Neuron (in vitro differentiated cells): ENCODE measurements around the gene ETV3L.

Experiments used
- H2AFZ ChIP-seq: one replicate; pipeline ENCODE4 v1.6.1; 2013; ENCODE audit warnings: low read depth, mild to moderate bottlenecking, inconsistent platforms, low read length, moderate library complexity
- H3K27me3 ChIP-seq: one replicate; pipeline ENCODE4 v1.6.1; 2013; ENCODE audit warnings: low read length; ENCODE audit not compliant: insufficient read depth
- H3K36me3 ChIP-seq: one replicate; pipeline ENCODE4 v1.6.1; 2013; ENCODE audit warnings: low read length; ENCODE audit not compliant: insufficient read depth
- H3K4me1 ChIP-seq: one replicate; pipeline ENCODE4 v1.6.1; 2013; ENCODE audit warnings: low read length; ENCODE audit not compliant: insufficient read depth
- H3K4me3 ChIP-seq: 2 replicates; pipeline ENCODE4 v1.5.1; 2013; ENCODE audit warnings: mild to moderate bottlenecking, low read length, moderate library complexity
- H3K9me3 ChIP-seq: one replicate; pipeline ENCODE4 v1.6.1; 2013; ENCODE audit warnings: low read length

ETV3L gene

GRCh38 chr1:157137408-157138219 lies 38.0 kb upstream of the ETV3L start:
- Histone ChIP-seq H3K9me3 (no peaks in the 10 kb centered on the region), H3K4me1 (peaks cover 22% of the 10 kb centered on the region), H3K36me3 (peaks cover 34% of the 10 kb centered on the region), H3K27me3 (no peaks in the 10 kb centered on the region), H3K4me3 (peak overlapping the region; percentile 93), H2AFZ (peak overlapping the region; percentile 57)

GRCh38 chr1:157137046-157137407 lies 37.4 kb upstream of the ETV3L start:
- peaks cover 40% of the 10 kb centered on the region for H3K36me3 ChIP-seq
- H3K4me3 ChIP-seq, result peak overlapping the region; percentile 93
- peaks cover 22% of the 10 kb centered on the region for H3K4me1 ChIP-seq
- no peaks in the 10 kb centered on the region for H3K27me3 ChIP-seq
- no peaks in the 10 kb centered on the region for H3K9me3 ChIP-seq
- no peak overlapping the region for H2AFZ ChIP-seq

GRCh38 chr1:157136133-157136532 lies 36.5 kb upstream of the ETV3L start:
- no peaks in the 10 kb centered on the region for H3K9me3 ChIP-seq
- H2AFZ ChIP-seq, result no peak overlapping the region
- peaks cover 49% of the 10 kb centered on the region for H3K36me3 ChIP-seq
- H3K4me1 ChIP-seq, result peaks cover 22% of the 10 kb centered on the region
- peak overlapping the region; percentile 93 for H3K4me3 ChIP-seq
- H3K27me3 ChIP-seq, result no peaks in the 10 kb centered on the region

GRCh38 chr1:157135646-157136045 lies 36.0 kb upstream of the ETV3L start:
- peaks cover 54% of the 10 kb centered on the region for H3K36me3 ChIP-seq
- H3K4me3 ChIP-seq, result no peak overlapping the region

GRCh38 chr1:157135070-157135469 lies 35.5 kb upstream of the ETV3L start:
- Histone ChIP-seq H3K36me3 (peaks cover 59% of the 10 kb centered on the region), H3K4me1 (peaks cover 22% of the 10 kb centered on the region), H3K27me3 (no peaks in the 10 kb centered on the region), H3K4me3 (no peak overlapping the region), H3K9me3 (no peaks in the 10 kb centered on the region), H2AFZ (no peak overlapping the region)

More at GRCh38 chr1:157135646-157136045, 36.0 kb upstream of the ETV3L start:
- H3K9me3 ChIP-seq, result no peaks in the 10 kb centered on the region
- no peak overlapping the region for H2AFZ ChIP-seq
- no peaks in the 10 kb centered on the region for H3K27me3 ChIP-seq
- peaks cover 22% of the 10 kb centered on the region for H3K4me1 ChIP-seq

GRCh38 chr1:157134442-157134841 lies 34.8 kb upstream of the ETV3L start:
- H3K4me3 ChIP-seq, result no peak overlapping the region
- no peaks in the 10 kb centered on the region for H3K9me3 ChIP-seq
- no peak overlapping the region for H2AFZ ChIP-seq
- H3K36me3 ChIP-seq, result peaks cover 62% of the 10 kb centered on the region
- H3K27me3 ChIP-seq, result no peaks in the 10 kb centered on the region
- peaks cover 22% of the 10 kb centered on the region for H3K4me1 ChIP-seq

- H3K36me3 ChIP-seq, result peaks cover 67% of the 10 kb centered on the region
- H3K4me3 ChIP-seq, result no peak overlapping the region
- H2AFZ ChIP-seq, result no peak overlapping the region
- H3K9me3 ChIP-seq, result no peaks in the 10 kb centered on the region
- H3K4me1 ChIP-seq, result peaks cover 15% of the 10 kb centered on the region
- no peaks in the 10 kb centered on the region for H3K27me3 ChIP-seq
Observed at GRCh38 chr1:157133426-157133825, 33.8 kb upstream of the ETV3L start.

- no peak overlapping the region for H3K4me3 ChIP-seq
- no peak overlapping the region for H2AFZ ChIP-seq
- H3K4me1 ChIP-seq, result peaks cover 15% of the 10 kb centered on the region
- no peaks in the 10 kb centered on the region for H3K9me3 ChIP-seq
- no peaks in the 10 kb centered on the region for H3K27me3 ChIP-seq
- peaks cover 71% of the 10 kb centered on the region for H3K36me3 ChIP-seq
Observed at GRCh38 chr1:157132616-157133167, 33.1 kb upstream of the ETV3L start.

- H3K4me3 ChIP-seq, result no peak overlapping the region
- peaks cover 14% of the 10 kb centered on the region for H3K4me1 ChIP-seq
- no peaks in the 10 kb centered on the region for H3K27me3 ChIP-seq
- H2AFZ ChIP-seq, result no peak overlapping the region
- H3K36me3 ChIP-seq, result peaks cover 71% of the 10 kb centered on the region
- H3K9me3 ChIP-seq, result no peaks in the 10 kb centered on the region
Observed at GRCh38 chr1:157132111-157132510, 32.5 kb upstream of the ETV3L start.

GRCh38 chr1:157131281-157131680 lies 31.7 kb upstream of the ETV3L start:
- H2AFZ ChIP-seq, result no peak overlapping the region
- H3K27me3 ChIP-seq, result no peaks in the 10 kb centered on the region
- H3K4me3 ChIP-seq, result no peak overlapping the region
- H3K36me3 ChIP-seq, result peaks cover 76% of the 10 kb centered on the region
- H3K9me3 ChIP-seq, result no peaks in the 10 kb centered on the region
- H3K4me1 ChIP-seq, result peaks cover 6% of the 10 kb centered on the region

GRCh38 chr1:157124855-157125254 lies 25.2 kb upstream of the ETV3L start:
- Histone ChIP-seq H3K4me1 (no peaks in the 10 kb centered on the region), H3K9me3 (no peaks in the 10 kb centered on the region), H3K36me3 (peaks cover 49% of the 10 kb centered on the region)

GRCh38 chr1:157119448-157119847 lies 19.8 kb upstream of the ETV3L start:
- Histone ChIP-seq H2AFZ (no peak overlapping the region), H3K9me3 (no peaks in the 10 kb centered on the region), H3K4me3 (no peak overlapping the region), H3K27me3 (peaks cover under 1% of the 10 kb centered on the region), H3K36me3 (peaks cover 17% of the 10 kb centered on the region), H3K4me1 (no peaks in the 10 kb centered on the region)

More at GRCh38 chr1:157124855-157125254, 25.2 kb upstream of the ETV3L start:
- H3K27me3 ChIP-seq, result no peaks in the 10 kb centered on the region
- no peak overlapping the region for H3K4me3 ChIP-seq
- H2AFZ ChIP-seq, result no peak overlapping the region

GRCh38 chr1:157119008-157119407 lies 19.4 kb upstream of the ETV3L start:
- peaks cover 17% of the 10 kb centered on the region for H3K36me3 ChIP-seq

More at GRCh38 chr1:157119008-157119407, 19.4 kb upstream of the ETV3L start:
- Histone ChIP-seq H3K9me3 (no peaks in the 10 kb centered on the region), H3K4me3 (no peak overlapping the region), H3K4me1 (no peaks in the 10 kb centered on the region), H2AFZ (no peak overlapping the region), H3K27me3 (peaks cover 5% of the 10 kb centered on the region)
